ENCODE data around the gene SPATA46. TPM values are rescaled to one million over a fixed set of nuclear protein-coding genes. Genes with fewer than 3 reads are reported as not detected.

SPATA46 gene
- total RNA-seq, 1 donor from 2014 or later: not detected

- ATAC-seq (no peak), DNase-seq (ENCODE audit: low spot score) (no peak)
- intact Hi-C loops (cut with DNase I): no loop called here
Observed at GRCh38 chr1:162381941-162382750, 5.5 kb upstream of the SPATA46 start.

- ATAC-seq (no peak), DNase-seq (ENCODE audit: low spot score) (no peak)
- intact Hi-C loops (cut with DNase I): no loop called here
Observed at GRCh38 chr1:162381383-162381782, 4.7 kb upstream of the SPATA46 start, which contains the start of gene C1orf226. Gene C1orf226 (plus strand): TSS chr1:162381728. CDS start chr1:162381902, 174 bp downstream.

GRCh38 chr1:162380061-162380846, 3.6 kb upstream of the SPATA46 start:
- DNase-seq (ENCODE audit: low spot score) (peak; percentile 12), ATAC-seq (no peak)
- intact Hi-C loops (cut with DNase I): no loop called here

GRCh38 chr1:162375463-162375862, 1.2 kb downstream of the SPATA46 start:
- no peak for ATAC-seq
- intact Hi-C loops (cut with DNase I): no loop called here
- no peak for DNase-seq (ENCODE audit: low spot score)

DNA sequence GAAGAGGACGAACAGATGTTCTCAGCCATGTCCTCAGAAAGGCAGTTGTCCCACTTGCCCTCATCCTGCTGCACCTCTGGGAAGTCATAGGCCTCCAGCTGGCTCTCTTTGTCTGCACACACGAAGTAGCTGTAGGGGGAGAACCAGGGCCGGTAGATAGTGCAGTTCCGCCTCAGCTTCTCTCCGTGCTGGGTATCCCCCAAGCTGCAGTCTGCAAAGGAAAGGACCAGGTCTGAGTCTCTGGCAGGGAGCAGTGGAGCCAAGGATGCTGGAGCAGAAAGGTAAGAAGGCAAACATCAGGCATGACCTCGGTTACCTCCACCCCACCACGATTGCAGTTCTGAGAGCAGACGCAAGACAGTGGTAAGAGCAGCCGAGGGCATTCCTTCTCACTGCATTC, 2.2 kb downstream of the SPATA46 start:
- intact Hi-C loops (cut with DNase I): no loop called here
- DNase-seq (ENCODE audit: low spot score): peak; percentile 32
- ATAC-seq: no peak

DNA sequence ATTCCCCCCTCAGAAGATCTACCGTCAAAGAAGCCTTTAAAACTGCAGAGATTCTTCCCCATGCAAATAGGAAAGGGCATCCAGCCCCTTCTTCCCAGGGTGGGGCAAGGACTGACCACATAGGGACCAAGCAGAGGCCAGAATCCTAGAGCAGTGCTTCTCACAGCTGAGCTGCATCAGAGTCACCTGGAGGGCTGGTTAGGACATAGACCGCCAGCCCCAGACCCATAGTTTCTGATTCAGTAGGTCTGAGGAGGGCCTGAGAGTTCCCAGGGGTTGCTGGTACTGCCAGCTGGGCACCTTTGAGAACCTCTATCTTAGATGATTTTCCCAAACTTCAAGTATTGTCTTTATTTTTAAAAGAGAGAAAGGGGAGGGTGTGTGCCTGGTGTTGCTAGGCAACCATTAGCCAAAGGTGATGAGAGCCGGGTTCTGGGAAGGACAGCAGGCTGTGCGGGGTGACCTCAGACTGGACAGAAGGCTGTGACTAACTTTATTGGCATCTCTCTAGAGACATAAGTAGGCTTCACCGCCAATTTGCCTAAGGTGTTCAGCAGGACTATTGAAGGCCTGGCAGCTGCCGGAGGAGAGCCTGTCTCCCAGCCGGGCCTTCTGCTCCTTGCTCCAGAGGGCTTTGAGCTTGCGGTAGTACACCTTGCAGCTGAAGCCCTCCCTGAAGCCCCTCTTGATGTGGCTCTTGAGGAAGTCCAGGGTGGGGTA, 3.0 kb downstream of the SPATA46 start:
- peak; percentile 42 for DNase-seq (ENCODE audit: low spot score)
- intact Hi-C loops (cut with DNase I): no loop called here
- ATAC-seq: no peak

GRCh38 chr1:162373072-162373427, 3.6 kb downstream of the SPATA46 start:
- peak; percentile 18 for DNase-seq (ENCODE audit: low spot score)
- intact Hi-C loops (cut with DNase I): no loop called here

GRCh38 chr1:162372159-162373071, 4.2 kb downstream of the SPATA46 start:
- DNase-seq (ENCODE audit: low spot score) (peak; percentile 50), ATAC-seq (peak; percentile 59)
- intact Hi-C loops (cut with DNase I): no loop called here

More at GRCh38 chr1:162373072-162373427, 3.6 kb downstream of the SPATA46 start:
- no peak for ATAC-seq

GRCh38 chr1:162371611-162372010, 5.0 kb downstream of the SPATA46 start:
- ATAC-seq (no peak), DNase-seq (ENCODE audit: low spot score) (no peak)
- intact Hi-C loops (cut with DNase I): no loop called here

DNA sequence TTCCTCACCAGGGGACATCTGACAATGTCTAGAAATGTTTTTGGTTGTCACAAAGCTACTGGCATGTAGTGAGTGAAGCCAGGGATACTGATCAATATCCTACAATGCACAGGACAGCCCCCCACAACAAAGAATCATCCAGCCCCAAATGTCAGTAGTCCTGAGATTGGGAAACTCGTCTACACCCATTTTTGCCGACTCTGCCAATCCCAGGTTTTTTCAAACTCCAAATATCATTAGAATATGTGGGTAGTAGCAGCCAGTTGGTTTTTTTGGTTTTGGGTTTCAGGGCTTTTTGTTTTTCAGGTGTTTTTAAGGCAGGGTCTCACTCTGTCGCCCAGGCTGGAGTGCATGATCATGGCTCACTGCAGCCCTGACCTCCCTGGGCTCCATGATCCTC, 5.9 kb downstream of the SPATA46 start:
- intact Hi-C loops (cut with DNase I): no loop called here
- no peak for ATAC-seq
- DNase-seq (ENCODE audit: low spot score): peak; percentile 1

GRCh38 chr1:162370161-162370560, 6.5 kb downstream of the SPATA46 start:
- no peak for ATAC-seq
- no peak for DNase-seq (ENCODE audit: low spot score)
- intact Hi-C loops (cut with DNase I): no loop called here

- peak; percentile 40 for DNase-seq (ENCODE audit: low spot score)
Observed at GRCh38 chr1:162369571-162369970, 7.1 kb downstream of the SPATA46 start.

DNA sequence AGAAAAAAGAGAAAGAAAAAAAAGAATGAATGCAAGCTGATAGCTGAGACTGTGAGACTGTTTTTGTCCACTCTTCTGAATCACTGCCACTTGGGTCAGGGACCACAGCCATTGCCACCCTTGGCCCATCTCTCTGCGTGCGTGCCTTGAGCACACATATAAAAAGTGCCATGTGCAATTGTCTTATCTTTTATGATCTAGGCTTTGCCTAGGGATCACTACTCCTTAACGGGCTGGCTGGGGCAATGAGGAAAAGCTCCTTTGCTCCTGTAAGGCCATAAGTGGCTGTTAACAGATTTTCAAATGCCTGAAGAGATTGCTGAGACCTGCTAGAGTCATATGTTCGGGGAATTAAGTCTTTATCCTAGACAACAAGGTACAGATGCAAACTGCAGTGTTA, 8.2 kb downstream of the SPATA46 start:
- DNase-seq (ENCODE audit: low spot score) (peak; percentile 10), ATAC-seq (no peak)
- intact Hi-C loops (cut with DNase I): no loop called here

More at GRCh38 chr1:162369571-162369970, 7.1 kb downstream of the SPATA46 start:
- no peak for ATAC-seq
- intact Hi-C loops (cut with DNase I): no loop called here

DNA sequence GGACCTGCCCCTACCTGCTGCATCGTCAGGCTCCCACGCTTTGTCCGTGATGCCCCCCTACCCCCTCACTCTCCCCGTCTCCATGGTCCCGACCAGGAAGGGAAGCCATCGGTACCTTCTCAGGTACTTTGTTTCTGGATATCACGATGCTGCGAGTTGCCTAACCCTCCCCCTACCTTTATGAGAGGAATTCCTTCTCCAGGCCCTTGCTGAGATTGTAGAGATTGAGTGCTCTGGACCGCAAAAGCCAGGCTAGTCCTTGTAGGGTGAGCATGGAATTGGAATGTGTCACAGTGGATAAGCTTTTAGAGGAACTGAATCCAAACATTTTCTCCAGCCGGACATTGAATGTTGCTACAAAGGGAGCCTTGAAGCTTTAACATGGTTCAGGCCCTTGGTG, 8.9 kb downstream of the SPATA46 start:
- DNase-seq (ENCODE audit: low spot score): no peak
- no peak for ATAC-seq
- intact Hi-C loops (cut with DNase I): no loop called here

- DNase-seq (ENCODE audit: low spot score) (no peak), ATAC-seq (peak; percentile 77)
- intact Hi-C loops (cut with DNase I): no loop called here
Observed at GRCh38 chr1:162367073-162367472, 9.6 kb downstream of the SPATA46 start.

GRCh38 chr1:162366671-162367070, 10.0 kb downstream of the SPATA46 start:
- ATAC-seq (peak; percentile 54), DNase-seq (ENCODE audit: low spot score) (no peak)
- intact Hi-C loops (cut with DNase I): no loop called here

- ATAC-seq (no peak), DNase-seq (ENCODE audit: low spot score) (no peak)
- intact Hi-C loops (cut with DNase I): no loop called here
Observed at GRCh38 chr1:162366149-162366548, 10.5 kb downstream of the SPATA46 start.

GRCh38 chr1:162365284-162366020, 11.2 kb downstream of the SPATA46 start:
- DNase-seq (ENCODE audit: low spot score) (no peak), ATAC-seq (no peak)
- intact Hi-C loops (cut with DNase I): no loop called here
